Liver (tissue), 9 donors: Measurements from ENCODE around the gene BMS1. TPM values are rescaled to one million over a fixed set of nuclear protein-coding genes. Genes with fewer than 3 reads are reported as not detected.
A peak's percentile ranks its signal among the peaks of the same experiment; 100 is the strongest.

Experiments used
- DNase-seq: peaks from one replicate; pipeline ENCODE4 v3.0.0-alpha.2; 2017; ENCODE audit warnings: low spot score
- H3K27ac ChIP-seq, 2 donors: one replicate each; pipeline ENCODE4 v1.7.0; 2013; ENCODE audit warnings: inconsistent platforms in 2 of 2, low read length in 2 of 2, control low read depth in 1 of 2, low read depth in 1 of 2, mild to moderate bottlenecking in 1 of 2
- H3K27me3 ChIP-seq, 4 donors: one replicate each; pipeline versions ENCODE4 v1.6.1 to v1.7.0; 2013; ENCODE audit warnings: low read length in 3 of 4, inconsistent platforms in 1 of 4, mild to moderate bottlenecking in 1 of 4, moderate library complexity in 1 of 4; ENCODE audit not compliant: control insufficient read depth in 4 of 4, insufficient read depth in 4 of 4
- H3K36me3 ChIP-seq, 4 donors: one replicate each; pipeline versions ENCODE4 v1.6.1 to v1.7.0; 2013; ENCODE audit warnings: low read length in 3 of 4, mild to moderate bottlenecking in 3 of 4, low read depth in 1 of 4, moderate library complexity in 1 of 4; ENCODE audit not compliant: control insufficient read depth in 4 of 4, insufficient read depth in 3 of 4
- H3K4me1 ChIP-seq, 4 donors: one replicate each; pipeline versions ENCODE4 v1.6.1 to v1.7.0; 2013; ENCODE audit warnings: low read length in 3 of 4, mild to moderate bottlenecking in 3 of 4, moderate library complexity in 1 of 4; ENCODE audit not compliant: control insufficient read depth in 4 of 4, insufficient read depth in 4 of 4
- H3K4me3 ChIP-seq, 3 donors: one replicate each; pipeline versions ENCODE4 v1.6.1 to v1.7.0; 2013; ENCODE audit warnings: low read length in 3 of 3, control low read depth in 1 of 3, low read depth in 1 of 3, mild to moderate bottlenecking in 1 of 3
- H3K9ac ChIP-seq, 2 donors: one replicate each; pipeline ENCODE4 v1.7.0; 2013; ENCODE audit warnings: low read length in 2 of 2, mild to moderate bottlenecking in 2 of 2, moderate library complexity in 2 of 2, control low read depth in 1 of 2, low read depth in 1 of 2
- H3K9me3 ChIP-seq, 4 donors: one replicate each; pipeline versions ENCODE4 v1.6.1 to v1.7.0; 2013; ENCODE audit warnings: low read length in 3 of 4; ENCODE audit not compliant: control insufficient read depth in 4 of 4
- ATF3 ChIP-seq: IDR thresholded peaks from 2 replicates; pipeline ENCODE4 v1.6.1; 2016; ENCODE audit warnings: antibody characterized with exemption
- CTCF ChIP-seq: fragments of 150-350 bp; IDR thresholded peaks from 2 replicates; pipeline ENCODE4 v1.5.1; 2017; ENCODE audit warnings: improper control_type of control experiment, low read depth, low read length; ENCODE audit not compliant: missing input control
- EGR1 ChIP-seq, 2 donors: IDR thresholded peaks; 2 replicates each; pipeline ENCODE4 v1.6.1; 2016 to 2018; ENCODE audit warnings: antibody characterized with exemption in 2 of 2, low read depth in 2 of 2
- FOXA1 ChIP-seq: IDR thresholded peaks from 2 replicates; pipeline ENCODE4 v1.6.1; 2016; ENCODE audit warnings: antibody characterized with exemption
- FOXA2 ChIP-seq: IDR thresholded peaks from 2 replicates; pipeline ENCODE4 v1.6.1; 2016; ENCODE audit warnings: antibody characterized with exemption
- GABPA ChIP-seq, 2 donors: IDR thresholded peaks in 1 of 2; conservative IDR thresholded peaks in 1 of 2; 2 replicates each; pipeline ENCODE4 v1.6.1; 2016; ENCODE audit warnings: antibody characterized with exemption in 2 of 2, mild to moderate bottlenecking in 1 of 2, moderate library complexity in 1 of 2
- HNF4A ChIP-seq, 2 donors: conservative IDR thresholded peaks; 2 replicates each; pipeline ENCODE4 v1.6.1; 2016; ENCODE audit warnings: antibody characterized with exemption in 2 of 2, mild to moderate bottlenecking in 2 of 2
- HNF4G ChIP-seq: IDR thresholded peaks from 2 replicates; pipeline ENCODE4 v1.6.1; 2016; ENCODE audit warnings: antibody characterized with exemption
- JUND ChIP-seq, 2 donors: IDR thresholded peaks; 2 replicates each; pipeline ENCODE4 v1.6.1; 2016; ENCODE audit warnings: antibody characterized with exemption in 2 of 2
- MAX ChIP-seq: IDR thresholded peaks from 2 replicates; pipeline ENCODE4 v1.6.1; 2016; ENCODE audit warnings: antibody characterized with exemption
- NR2F2 ChIP-seq: IDR thresholded peaks from 2 replicates; pipeline ENCODE4 v1.6.1; 2016; ENCODE audit warnings: antibody characterized with exemption
- RAD21 ChIP-seq, 2 donors: IDR thresholded peaks; 2 replicates each; pipeline ENCODE4 v1.6.1; 2016; ENCODE audit warnings: antibody characterized with exemption in 2 of 2, mild to moderate bottlenecking in 2 of 2
- REST ChIP-seq: IDR thresholded peaks from 2 replicates; pipeline ENCODE4 v1.6.1; 2016; ENCODE audit warnings: antibody characterized with exemption, mild to moderate bottlenecking
- RXRA ChIP-seq, 2 donors: IDR thresholded peaks; 2 replicates each; pipeline ENCODE4 v1.6.1; 2017 to 2018; ENCODE audit warnings: antibody characterized with exemption in 2 of 2, mild to moderate bottlenecking in 1 of 2
- SP1 ChIP-seq: IDR thresholded peaks from 2 replicates; pipeline ENCODE4 v1.6.1; 2018; ENCODE audit warnings: antibody characterized with exemption, mild to moderate bottlenecking
- TAF1 ChIP-seq: conservative IDR thresholded peaks from 2 replicates; pipeline ENCODE4 v1.6.1; 2016; ENCODE audit warnings: antibody characterized with exemption, mild to moderate bottlenecking
- YY1 ChIP-seq: IDR thresholded peaks from 2 replicates; pipeline ENCODE4 v1.6.1; 2016; ENCODE audit warnings: antibody characterized with exemption, mild to moderate bottlenecking
- ZBTB33 ChIP-seq: IDR thresholded peaks from 2 replicates; pipeline ENCODE4 v1.6.1; 2016; ENCODE audit warnings: antibody characterized with exemption
- WGBS: extraction: QIAGEN DNeasy Blood & Tissue Kit; methylation state at CpG from one replicate; pipeline ENCODE4 v1.1.7; 2013; 5-methylcytosine and 5-hydroxymethylcytosine counted together
- polyA plus RNA-seq, 2 donors: library from polyadenylated mRNA; stranded (reverse) in 1 of 2; unstranded in 1 of 2; fragments of 200-250 nt in 1 of 2; fragments of >200 nt in 1 of 2; fragmentation: Nextera tagmentation in 1 of 2; extraction: Ambion mirVana in 1 of 2; gene quantifications; one replicate each; pipeline versions ENCODE4 v1.2.1 to v1.2.3, GENCODE V29; 2013 to 2015
- total RNA-seq, 2 donors: library from RNA; depleted of rRNA; stranded (reverse); fragments of >200 nt; gene quantifications; one replicate each; pipeline ENCODE4 v1.2.3, GENCODE V29; 2014
- donor health status: healthy.
- donor health status: healthy.
- donor health status: healthy.
- donor health status: healthy.
- donor health status: healthy.

BMS1 gene
- total RNA-seq (10 to 100 TPM in 1 of 2 donors, 1 to 10 TPM in 1; 6.1 to 10.4 TPM), polyA plus RNA-seq (1 to 10 TPM; 3.6 to 4.2 TPM)

DNA sequence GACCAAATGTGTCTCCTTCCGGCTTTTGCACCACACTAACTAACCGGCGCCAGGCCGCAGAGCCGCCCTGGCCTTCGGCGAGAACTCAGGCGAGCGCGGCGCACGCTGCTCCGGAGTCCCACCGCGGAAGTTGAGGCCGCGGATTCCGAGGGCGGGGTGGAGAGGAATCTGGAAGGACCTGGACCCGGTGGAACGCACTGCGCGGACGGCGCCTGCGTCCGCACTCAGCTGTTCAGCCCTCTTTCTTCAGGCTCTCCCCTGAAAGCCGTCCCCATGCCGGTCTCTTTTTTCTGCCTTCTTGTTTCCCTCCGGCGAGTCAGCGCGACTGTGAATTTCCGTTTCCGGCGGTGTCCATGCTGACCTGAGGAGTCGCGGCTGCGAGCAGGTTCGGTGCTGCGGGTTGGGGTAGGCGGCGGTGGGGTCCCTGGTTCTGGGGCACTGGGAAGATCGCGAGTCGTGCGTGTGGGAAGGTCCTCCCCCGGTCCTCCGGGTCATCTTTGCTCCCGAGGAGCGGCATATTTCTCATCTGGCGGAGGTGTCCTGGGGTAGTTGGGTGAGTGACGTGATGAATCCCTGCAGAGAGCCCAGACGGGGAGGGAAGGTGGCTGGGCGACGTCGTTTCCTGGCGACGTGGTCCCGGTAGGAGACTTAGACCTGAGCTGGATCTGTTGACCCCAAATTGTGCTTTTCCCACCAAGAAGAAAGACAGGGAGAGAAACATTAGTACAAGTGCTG is at the start of gene BMS1:
Gene BMS1, plus strand, starts transcription at position 350 of the 735 bp plus-strand sequence. CDS start 1,600 bp downstream, outside the sequence.
- TF ChIP-seq CTCF: no peak
- TF ChIP-seq GABPA (IDR thresholded peaks at IDR 0.05 in 1 of 2, conservative IDR thresholded peaks at IDR 0.05 in 1 of 2): peak; percentile 99 to 100
- no peak for TF ChIP-seq ATF3
- peak in 1 of 2 donors; percentile 7 for TF ChIP-seq JUND (IDR thresholded peaks at IDR 0.05)
- TF ChIP-seq RAD21 (IDR thresholded peaks at IDR 0.05): peak; percentile 38 to 51
- no peak for TF ChIP-seq FOXA1
- no peak for TF ChIP-seq HNF4G
- TF ChIP-seq MAX: peak; percentile 90
- peak in 1 of 2 donors; percentile 45 for TF ChIP-seq EGR1 (IDR thresholded peaks at IDR 0.05; ENCODE audit: low read depth in 2 of 2)
- peak; percentile 69 for TF ChIP-seq SP1
- TF ChIP-seq HNF4A (conservative IDR thresholded peaks at IDR 0.05): peak; percentile 31 to 60
- peak; percentile 97 for TF ChIP-seq YY1
- no peak for TF ChIP-seq FOXA2
- TF ChIP-seq ZBTB33: peak; percentile 38
- peak; percentile 83 for TF ChIP-seq REST
- TF ChIP-seq RXRA (IDR thresholded peaks at IDR 0.05): peak in 1 of 2 donors; percentile 60
- peak; percentile 86 for TF ChIP-seq TAF1
- TF ChIP-seq NR2F2: peak; percentile 50
- Histone ChIP-seq H3K4me1 (peaks cover 4 to 16% (median 7%) of the 10 kb centered on the region in 4 donors), H3K9ac (peak within 1 kb of the TSS; percentile 83 to 85), H3K4me3 (peak within 1 kb of the TSS; percentile 80 to 98 (median 89)), H3K36me3 (peaks cover 0 to 27% (median 21%) of the 10 kb centered on the region in 4 donors), H3K9me3 (no peaks in the 10 kb centered on the region), H3K27ac (peak within 1 kb of the TSS; percentile 85 to 90), H3K27me3 (no peaks in the 10 kb centered on the region)
- peak; percentile 87 for DNase-seq
- under 1% methylated on average over 60 of the region's 60 CpGs for WGBS
